HepG2 (cell line): Measurements from ENCODE around the gene UBE2Q2.

Experiments
- CEBPB ChIP-seq: IDR thresholded peaks from 2 replicates; pipeline ENCODE4 v1.6.1; 2011; ENCODE audit warnings: low read depth, low read length, improper control_type of control experiment, borderline replicate concordance
- CTCF ChIP-seq: sonication (generic); formaldehyde crosslinking; IDR thresholded peaks from 2 replicates; pipeline ENCODE4 v1.5.0; 2020; ENCODE audit warnings: mild to moderate bottlenecking, missing genetic modification reagents, moderate library complexity
- FOXK1 ChIP-seq: sonication (generic); formaldehyde crosslinking; IDR thresholded peaks from 2 replicates; pipeline ENCODE4 v1.4.0; 2020; ENCODE audit warnings: low read depth, missing genetic modification reagents, borderline replicate concordance
- JUN ChIP-seq: sonication (generic); formaldehyde crosslinking; IDR thresholded peaks from 2 replicates; pipeline ENCODE4 v1.4.0; 2020; ENCODE audit warnings: mild to moderate bottlenecking, missing genetic modification reagents
- NR3C1 ChIP-seq: sonication (generic); formaldehyde crosslinking; IDR thresholded peaks from 2 replicates; pipeline ENCODE4 v1.4.0; 2020; ENCODE audit warnings: missing genetic modification reagents
- POLR2AphosphoS5 ChIP-seq: IDR thresholded peaks from 2 replicates; pipeline ENCODE4 v1.6.1; 2012; ENCODE audit warnings: low read depth, low read length
- POLR2G ChIP-seq: fragments of 200-400 bp; formaldehyde crosslinking; IDR thresholded peaks from 2 replicates; pipeline ENCODE4 v1.6.1; 2018; ENCODE audit warnings: mild to moderate bottlenecking, low read depth, low read length, moderate library complexity
- USF2 ChIP-seq, 2 experiments: sonication (generic) in 1 of 2; formaldehyde crosslinking in 1 of 2; IDR thresholded peaks; 2 replicates each; pipeline versions ENCODE4 v1.5.1 to v1.6.1; 2011 to 2020; ENCODE audit warnings: borderline replicate concordance in 1 of 2, low read depth in 1 of 2, low read length in 1 of 2, mild to moderate bottlenecking in 1 of 2, missing genetic modification reagents in 1 of 2, moderate library complexity in 1 of 2
- ZNF138 ChIP-seq: sonication (generic); formaldehyde crosslinking; IDR thresholded peaks from 2 replicates; pipeline ENCODE4 v1.5.0; 2020; ENCODE audit warnings: mild to moderate bottlenecking, low read depth, missing genetic modification reagents
- ZNF432 ChIP-seq: sonication (generic); formaldehyde crosslinking; IDR thresholded peaks from 2 replicates; pipeline ENCODE4 v1.5.0; 2020; ENCODE audit warnings: missing genetic modification reagents, mild to moderate bottlenecking, borderline replicate concordance
- ZNF841 ChIP-seq: sonication (generic); formaldehyde crosslinking; IDR thresholded peaks from 2 replicates; pipeline ENCODE4 v1.8.1; 2023; ENCODE audit warnings: missing genetic modification reagents, borderline replicate concordance
- ZSCAN20 ChIP-seq: sonication (generic); formaldehyde crosslinking; IDR thresholded peaks from 2 replicates; pipeline ENCODE4 v1.4.0; 2020; ENCODE audit warnings: missing genetic modification reagents, mild to moderate bottlenecking, borderline replicate concordance
- TF ChIP-seq, protein P1 (sequence below), 2 experiments: sonication (generic) in 1 of 2; formaldehyde crosslinking in 1 of 2; IDR thresholded peaks; 2 replicates each; pipeline versions ENCODE4 v1.4.0 to v1.6.1; 2016 to 2020; ENCODE audit warnings: borderline replicate concordance in 1 of 2, low read depth in 1 of 2, mild to moderate bottlenecking in 1 of 2, missing genetic modification reagents in 1 of 2

DNA sequence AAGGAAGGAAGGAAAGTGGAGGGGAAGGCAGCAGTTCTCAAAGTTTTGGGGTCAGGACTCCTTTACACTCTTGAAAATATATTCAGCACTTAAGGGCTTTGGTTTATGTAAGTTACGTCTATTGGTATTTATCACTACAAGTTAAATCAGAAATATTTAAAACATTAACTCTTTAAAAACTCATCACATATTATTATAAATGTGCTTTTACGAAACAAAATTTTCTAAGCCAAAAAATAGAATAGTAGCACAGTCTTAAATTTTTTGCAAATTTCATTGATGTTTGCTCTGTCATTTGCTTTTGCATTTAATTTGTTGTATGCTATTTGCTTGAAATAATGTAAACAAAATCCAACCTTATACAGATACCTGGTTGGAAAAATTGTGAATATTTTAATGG is 7.5 kb downstream of the UBE2Q2 start:
- no peak for TF ChIP-seq POLR2G
- no peak for TF ChIP-seq CTCF (CRISPR knock-in tag)
- no peak for TF ChIP-seq FOXK1 (CRISPR knock-in tag)
- no peak for TF ChIP-seq ZNF841
- no peak for TF ChIP-seq NR3C1
- no peak for TF ChIP-seq POLR2AphosphoS5
- TF ChIP-seq ZSCAN20 (CRISPR knock-in tag): no peak
- TF ChIP-seq, protein P1, sequence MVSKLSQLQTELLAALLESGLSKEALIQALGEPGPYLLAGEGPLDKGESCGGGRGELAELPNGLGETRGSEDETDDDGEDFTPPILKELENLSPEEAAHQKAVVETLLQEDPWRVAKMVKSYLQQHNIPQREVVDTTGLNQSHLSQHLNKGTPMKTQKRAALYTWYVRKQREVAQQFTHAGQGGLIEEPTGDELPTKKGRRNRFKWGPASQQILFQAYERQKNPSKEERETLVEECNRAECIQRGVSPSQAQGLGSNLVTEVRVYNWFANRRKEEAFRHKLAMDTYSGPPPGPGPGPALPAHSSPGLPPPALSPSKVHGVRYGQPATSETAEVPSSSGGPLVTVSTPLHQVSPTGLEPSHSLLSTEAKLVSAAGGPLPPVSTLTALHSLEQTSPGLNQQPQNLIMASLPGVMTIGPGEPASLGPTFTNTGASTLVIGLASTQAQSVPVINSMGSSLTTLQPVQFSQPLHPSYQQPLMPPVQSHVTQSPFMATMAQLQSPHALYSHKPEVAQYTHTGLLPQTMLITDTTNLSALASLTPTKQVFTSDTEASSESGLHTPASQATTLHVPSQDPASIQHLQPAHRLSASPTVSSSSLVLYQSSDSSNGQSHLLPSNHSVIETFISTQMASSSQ (IDR thresholded peaks at IDR 0.05; ENCODE audit: low read depth): no peak
- TF ChIP-seq, protein P1 (CRISPR knock-in tag; IDR thresholded peaks at IDR 0.05; ENCODE audit: borderline replicate concordance): no peak
- no peak for TF ChIP-seq JUN (CRISPR knock-in tag)
- TF ChIP-seq ZNF432 (CRISPR knock-in tag): no peak
- TF ChIP-seq USF2 (IDR thresholded peaks at IDR 0.05; ENCODE audit: low read depth, low read length): no peak
- TF ChIP-seq USF2 (CRISPR knock-in tag; IDR thresholded peaks at IDR 0.05; ENCODE audit: borderline replicate concordance): no peak
- TF ChIP-seq ZNF138: no peak
- TF ChIP-seq CEBPB: no peak
